Skeletal muscle tissue (tissue), 4 donors: ENCODE results near the gene G3BP2. TPM values are rescaled to one million over a fixed set of nuclear protein-coding genes. Genes with fewer than 3 reads are reported as not detected.
A peak's percentile ranks its signal among the peaks of the same experiment; 100 is the strongest.
"Not testable (repeated sequence)": the region's sequence is repeated elsewhere in the genome, so short reads cannot be mapped to it uniquely, and the experiment has no call there.

Source experiments
- H3K27ac ChIP-seq: one replicate; pipeline ENCODE4 v1.7.0; 2013; ENCODE audit warnings: mild to moderate bottlenecking, low read depth, low read length, inconsistent platforms
- H3K27me3 ChIP-seq, 3 donors: one replicate each; pipeline ENCODE4 v1.7.0; 2013; ENCODE audit warnings: low read length in 3 of 3; ENCODE audit not compliant: control insufficient read depth in 3 of 3, insufficient read depth in 3 of 3
- H3K36me3 ChIP-seq, 3 donors: one replicate each; pipeline ENCODE4 v1.7.0; 2013; ENCODE audit warnings: low read length in 3 of 3; ENCODE audit not compliant: control insufficient read depth in 3 of 3, insufficient read depth in 3 of 3
- H3K4me1 ChIP-seq, 3 donors: one replicate each; pipeline ENCODE4 v1.7.0; 2013; ENCODE audit warnings: low read length in 3 of 3, mild to moderate bottlenecking in 3 of 3; ENCODE audit not compliant: control insufficient read depth in 3 of 3, insufficient read depth in 3 of 3
- H3K4me3 ChIP-seq, 3 donors: one replicate each; pipeline ENCODE4 v1.7.0; 2013; ENCODE audit warnings: low read length in 3 of 3
- H3K9ac ChIP-seq, 3 donors: one replicate each; pipeline ENCODE4 v1.7.0; 2013; ENCODE audit warnings: low read length in 3 of 3, mild to moderate bottlenecking in 3 of 3, moderate library complexity in 2 of 3, low read depth in 1 of 3
- H3K9me3 ChIP-seq, 3 donors: one replicate each; pipeline ENCODE4 v1.7.0; 2013; ENCODE audit warnings: low read length in 3 of 3; ENCODE audit not compliant: control insufficient read depth in 3 of 3
- total RNA-seq: library from RNA; depleted of rRNA; stranded (reverse); fragments of >200 nt; gene quantifications from one replicate; pipeline ENCODE4 v1.2.3, GENCODE V29; 2014
- donor health status: Osteomylitis.

G3BP2 gene
- total RNA-seq, 1 donor from 2014 or later = 175 TPM

DNA sequence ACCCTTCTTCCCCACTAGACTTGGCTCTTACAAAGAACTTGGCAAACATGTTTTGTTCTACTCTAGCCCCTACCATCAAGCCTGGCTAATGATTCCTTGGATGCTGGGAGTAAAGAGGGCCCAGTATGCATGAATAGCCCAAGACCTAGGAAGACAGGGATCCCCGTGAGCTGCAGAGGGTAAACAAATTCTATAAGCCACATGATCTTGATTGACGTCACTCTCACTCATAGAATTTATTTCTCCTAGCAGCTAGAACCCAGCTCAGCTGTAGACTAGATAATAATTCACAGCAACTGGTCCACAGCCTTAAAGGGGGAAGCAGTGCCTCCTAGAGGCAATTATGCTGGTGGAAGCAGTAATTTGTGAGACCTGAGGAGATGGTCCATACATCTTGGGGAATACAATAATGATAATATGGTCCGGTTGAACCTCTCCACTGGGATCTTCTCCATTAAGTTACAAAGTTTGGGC lies 35.0 kb upstream of the G3BP2 start:
- Histone ChIP-seq H3K9ac (no peak overlapping the region), H3K27ac (no peak overlapping the region), H3K36me3 (peaks cover 3 to 10% (median 9%) of the 10 kb centered on the region in 3 donors), H3K27me3 (no peaks in the 10 kb centered on the region), H3K4me1 (peaks cover 0 to 11% (median 6%) of the 10 kb centered on the region in 3 donors), H3K4me3 (no peak overlapping the region), H3K9me3 (no peaks in the 10 kb centered on the region)

DNA sequence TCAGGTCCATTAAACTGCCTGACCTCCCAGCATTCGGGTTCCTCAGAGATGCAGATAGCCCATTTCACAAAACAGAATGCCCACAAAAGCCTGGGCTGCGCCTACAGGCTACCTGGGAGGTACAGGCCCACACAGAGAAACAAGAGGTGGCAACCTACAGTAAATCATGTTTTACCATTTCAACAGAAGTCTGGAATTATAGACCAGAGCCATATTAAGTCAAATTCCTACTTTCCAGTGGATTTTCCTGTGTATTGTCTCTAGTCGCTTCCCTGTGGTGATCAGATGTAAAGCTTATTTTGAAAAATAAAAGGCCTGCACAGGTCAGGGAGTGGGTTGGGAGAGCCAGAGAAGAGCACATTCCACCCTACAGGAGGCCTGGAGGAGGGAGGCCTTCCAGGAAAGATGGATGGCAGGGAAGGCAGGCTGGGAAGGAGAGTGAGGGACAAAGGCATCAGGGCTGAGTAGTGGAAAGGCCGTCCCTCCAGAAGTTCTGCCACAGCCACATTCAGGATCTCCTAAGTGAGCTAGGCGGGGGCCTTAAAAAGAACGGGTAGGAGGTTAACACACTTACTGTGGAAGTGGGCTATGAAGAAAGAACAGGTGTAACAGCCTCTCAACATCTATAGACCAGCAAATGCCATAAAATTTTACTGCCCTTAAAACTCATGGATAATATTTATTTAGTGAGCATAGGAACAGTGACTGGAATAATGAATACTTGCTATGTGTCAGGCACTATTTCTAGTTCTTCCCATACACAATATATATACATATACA lies 32.2 kb upstream of the G3BP2 start:
- Histone ChIP-seq H3K27ac (no peak overlapping the region), H3K4me1 (peaks cover 0 to 18% (median 12%) of the 10 kb centered on the region in 3 donors)

DNA sequence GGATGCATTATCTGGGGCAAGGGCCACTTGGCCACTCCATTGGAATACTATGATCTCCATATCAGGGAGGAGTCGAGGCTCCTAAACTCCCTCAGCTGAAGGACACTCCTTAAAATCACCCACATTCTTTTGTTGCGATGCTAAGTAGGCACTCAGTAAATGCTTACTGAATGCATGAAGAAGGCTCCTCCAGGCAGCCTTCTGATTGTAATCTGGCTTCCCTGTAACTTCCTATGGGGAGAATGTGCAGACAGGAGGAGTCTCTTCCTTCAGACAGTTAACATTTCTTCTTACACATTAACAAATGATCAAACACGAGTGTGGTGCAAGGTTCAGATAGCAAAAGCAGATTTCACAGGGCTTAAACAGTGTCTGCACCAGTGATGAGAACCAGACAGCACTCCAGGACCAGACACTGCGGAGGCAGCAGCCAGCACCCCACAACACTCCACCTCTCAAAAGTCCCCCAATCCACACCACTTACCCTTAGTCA lies 29.8 kb upstream of the G3BP2 start:
- H3K4me1 ChIP-seq = peaks cover 4 to 24% (median 7%) of the 10 kb centered on the region in 3 donors
- no peak overlapping the region for H3K27ac ChIP-seq
- H3K36me3 ChIP-seq = peaks cover 3 to 10% (median 8%) of the 10 kb centered on the region in 3 donors
- no peak overlapping the region for H3K4me3 ChIP-seq
- no peaks in the 10 kb centered on the region for H3K9me3 ChIP-seq
- H3K9ac ChIP-seq = no peak overlapping the region
- no peaks in the 10 kb centered on the region for H3K27me3 ChIP-seq

More for the DNA sequence above, 32.2 kb upstream of the G3BP2 start:
- Histone ChIP-seq H3K27me3 (no peaks in the 10 kb centered on the region), H3K9me3 (no peaks in the 10 kb centered on the region), H3K36me3 (peaks cover 3 to 10% (median 9%) of the 10 kb centered on the region in 3 donors), H3K9ac (no peak overlapping the region), H3K4me3 (no peak overlapping the region)

DNA sequence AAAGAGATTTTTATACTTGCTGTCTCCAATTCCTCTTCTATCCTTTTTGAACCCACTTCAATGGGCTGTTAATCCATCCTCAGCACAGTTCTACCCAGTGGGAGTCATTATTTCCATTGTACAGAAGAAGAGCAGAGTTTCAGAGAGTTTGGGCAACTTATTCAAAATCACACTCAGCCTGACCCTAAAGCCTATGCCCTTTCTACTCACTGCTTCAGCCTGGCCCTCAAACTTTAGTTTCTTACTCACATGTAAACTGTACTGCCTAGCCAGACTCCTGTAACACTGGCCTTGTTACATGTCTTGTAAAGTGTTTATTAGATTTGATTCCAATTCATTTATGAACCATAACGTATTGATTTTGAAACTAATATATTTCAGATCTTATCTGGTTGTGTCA lies 26.1 kb upstream of the G3BP2 start:
- peak overlapping the region in 1 of 3 donors; percentile 24 for H3K9ac ChIP-seq
- no peaks in the 10 kb centered on the region for H3K36me3 ChIP-seq
- no peaks in the 10 kb centered on the region for H3K9me3 ChIP-seq
- H3K4me1 ChIP-seq = peaks cover 7 to 42% (median 19%) of the 10 kb centered on the region in 3 donors
- peak overlapping the region; percentile 57 for H3K27ac ChIP-seq
- H3K4me3 ChIP-seq = no peak overlapping the region
- no peaks in the 10 kb centered on the region for H3K27me3 ChIP-seq

DNA sequence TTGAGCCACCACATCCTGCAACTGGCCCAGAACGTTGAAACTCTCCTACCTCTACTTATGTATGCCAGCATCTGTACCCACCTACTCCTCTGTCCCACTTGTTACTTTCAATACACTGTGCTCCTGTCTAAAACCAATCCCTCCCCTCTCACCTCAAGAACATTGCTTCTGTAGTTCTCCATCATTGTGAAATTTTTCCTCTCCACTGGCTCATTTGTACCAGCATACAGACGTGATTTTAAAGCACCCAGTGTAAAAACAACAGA lies 25.7 kb upstream of the G3BP2 start:
- H3K27me3 ChIP-seq = no peaks in the 10 kb centered on the region
- no peak overlapping the region for H3K9ac ChIP-seq
- H3K36me3 ChIP-seq = no peaks in the 10 kb centered on the region
- H3K27ac ChIP-seq = peak overlapping the region; percentile 57
- H3K9me3 ChIP-seq = no peaks in the 10 kb centered on the region
- H3K4me1 ChIP-seq = peaks cover 7 to 42% (median 19%) of the 10 kb centered on the region in 3 donors
- H3K4me3 ChIP-seq = no peak overlapping the region

DNA sequence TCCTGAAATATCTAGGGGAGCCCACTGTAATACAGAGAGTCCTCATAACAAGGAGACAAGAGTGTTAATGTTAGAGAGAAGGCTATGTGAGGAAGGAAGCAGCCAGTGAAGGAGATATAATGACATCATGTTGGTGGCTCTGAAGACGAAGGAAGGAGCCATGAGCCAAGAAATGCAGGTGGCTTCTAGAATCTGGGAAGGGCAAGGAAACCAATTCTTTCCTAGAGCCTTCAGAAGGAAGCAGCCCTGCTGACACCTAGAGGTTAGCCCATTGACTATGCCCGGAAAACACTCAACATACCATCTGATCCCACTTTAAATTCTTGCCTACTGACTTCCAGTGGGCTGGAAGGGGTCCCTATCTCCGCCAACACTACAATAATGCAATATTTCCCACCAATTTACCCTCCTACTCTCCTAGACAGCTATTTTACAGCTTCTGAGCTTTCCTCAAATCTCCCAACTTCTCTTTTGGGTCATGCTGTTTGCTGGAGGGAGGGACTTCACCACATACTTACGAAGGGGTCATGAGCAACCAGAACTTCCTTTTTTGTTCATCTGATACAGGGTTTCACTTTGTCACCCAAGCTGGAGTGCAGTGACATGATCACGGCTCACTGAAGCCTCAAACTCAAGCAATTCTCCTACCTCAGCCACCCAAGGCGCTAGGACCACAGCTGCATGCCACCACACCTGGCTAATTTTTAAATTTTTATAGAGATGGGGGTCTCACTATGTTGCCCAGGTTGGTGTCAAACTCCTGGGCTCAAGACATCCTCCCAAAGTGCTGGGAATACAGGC lies 25.2 kb upstream of the G3BP2 start:
- no peaks in the 10 kb centered on the region for H3K27me3 ChIP-seq
- no peak overlapping the region for H3K4me3 ChIP-seq
- H3K9ac ChIP-seq = no peak overlapping the region
- peaks cover 7 to 42% (median 19%) of the 10 kb centered on the region in 3 donors for H3K4me1 ChIP-seq
- no peaks in the 10 kb centered on the region for H3K9me3 ChIP-seq
- peak overlapping the region; percentile 57 for H3K27ac ChIP-seq
- no peaks in the 10 kb centered on the region for H3K36me3 ChIP-seq

DNA sequence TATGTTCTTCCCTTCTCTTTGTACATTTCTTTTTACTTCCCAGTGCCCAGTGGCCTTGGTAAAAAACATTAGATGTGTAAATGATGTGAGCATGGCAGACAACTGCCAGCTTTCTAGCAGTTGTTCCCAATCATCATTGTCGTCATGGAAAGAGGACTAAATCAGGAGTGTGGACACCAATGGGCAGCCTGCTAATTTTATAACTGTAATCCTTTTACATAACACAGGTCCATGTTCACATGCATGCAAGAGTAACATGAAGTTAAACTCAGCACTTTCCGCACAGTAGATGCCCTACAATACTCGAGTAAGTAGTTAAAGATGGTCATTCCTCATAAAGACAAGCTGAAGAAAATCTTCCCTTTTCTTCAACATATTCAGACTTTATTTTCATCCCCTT lies 23.4 kb upstream of the G3BP2 start:
- Histone ChIP-seq H3K27ac (peak overlapping the region; percentile 92), H3K36me3 (peaks cover 0 to 2% (median 0%) of the 10 kb centered on the region in 3 donors), H3K9ac (peak overlapping the region; percentile 26 to 47 (median 36))

DNA sequence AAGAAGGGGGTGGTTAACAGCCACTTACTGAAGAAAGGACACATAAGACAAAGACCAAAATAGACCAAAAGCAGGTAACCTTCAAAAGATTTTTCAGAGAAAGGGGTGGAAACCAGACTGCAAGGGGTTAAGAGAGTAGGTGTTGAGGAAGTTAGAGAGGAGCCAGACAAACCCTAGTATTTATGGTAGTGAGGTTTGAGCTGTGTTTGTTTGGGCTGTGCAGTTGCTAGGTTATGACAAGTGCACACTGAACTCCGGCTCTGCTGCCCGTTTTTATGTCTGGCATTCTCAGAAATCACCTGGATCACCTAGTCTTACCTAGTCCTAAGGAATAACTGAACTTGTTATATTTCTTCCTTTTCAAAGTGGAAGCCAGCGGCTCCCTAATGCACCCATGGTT lies 22.9 kb upstream of the G3BP2 start:
- Histone ChIP-seq H3K9me3 (no peaks in the 10 kb centered on the region), H3K27ac (peak overlapping the region; percentile 92), H3K4me3 (peak overlapping the region; percentile 10 to 38 (median 29)), H3K27me3 (no peaks in the 10 kb centered on the region), H3K9ac (peak overlapping the region; percentile 26 to 46 (median 36)), H3K36me3 (peaks cover 0 to 2% (median 0%) of the 10 kb centered on the region in 3 donors), H3K4me1 (peaks cover 13 to 45% (median 19%) of the 10 kb centered on the region in 3 donors)

More for the DNA sequence above, 23.4 kb upstream of the G3BP2 start:
- H3K4me3 ChIP-seq = peak overlapping the region; percentile 10 to 38 (median 30)
- peaks cover 11 to 41% (median 16%) of the 10 kb centered on the region in 3 donors for H3K4me1 ChIP-seq
- H3K27me3 ChIP-seq = no peaks in the 10 kb centered on the region
- H3K9me3 ChIP-seq = no peaks in the 10 kb centered on the region

DNA sequence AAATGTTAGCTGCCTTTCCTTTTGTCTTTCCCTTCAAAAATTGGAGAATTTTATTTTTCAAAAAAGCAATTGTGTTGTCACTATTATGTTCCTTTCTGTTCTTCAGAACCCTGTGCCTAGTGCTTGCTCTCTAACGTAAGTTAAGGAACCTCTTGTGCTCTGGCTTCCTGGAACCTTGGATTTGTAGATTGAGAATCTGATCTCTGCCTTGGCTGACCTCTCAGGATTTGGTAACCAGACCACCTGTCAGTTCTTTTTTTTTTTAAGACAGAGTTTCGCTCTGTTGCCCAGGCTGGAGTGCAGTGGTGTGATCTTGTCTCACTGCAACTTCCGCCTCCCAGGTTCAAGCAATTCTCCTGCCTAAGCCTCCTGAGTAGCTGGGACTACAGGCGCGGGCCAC lies 18.9 kb upstream of the G3BP2 start:
- Histone ChIP-seq H3K9ac (peak overlapping the region in 1 of 3 donors; percentile 21), H3K27ac (peak overlapping the region; percentile 69), H3K4me1 (peaks cover 9 to 39% (median 19%) of the 10 kb centered on the region in 3 donors)
- H3K27me3 ChIP-seq, H3K36me3 ChIP-seq, H3K4me3 ChIP-seq, H3K9me3 ChIP-seq: not testable (repeated sequence)

DNA sequence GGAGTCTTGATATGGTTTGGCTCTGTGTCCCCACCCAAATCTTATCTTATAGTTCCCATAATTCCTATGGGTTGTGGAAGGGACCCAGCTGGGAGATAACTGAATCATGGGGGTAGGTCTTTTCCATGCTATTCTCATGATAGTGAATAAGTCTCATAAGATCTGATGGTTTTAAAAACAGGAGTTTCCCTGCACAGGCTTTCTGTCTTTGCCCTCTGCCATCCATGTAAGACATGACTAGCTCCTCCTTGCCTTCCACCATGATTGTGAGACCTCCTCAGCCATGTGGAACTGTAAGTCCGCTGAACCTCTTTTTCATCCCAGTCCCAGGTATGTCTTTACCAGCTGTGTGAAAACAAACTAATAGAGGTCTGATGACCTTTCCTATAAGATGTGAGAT lies 13.9 kb upstream of the G3BP2 start:
- H3K36me3 ChIP-seq, H3K4me3 ChIP-seq, H3K27me3 ChIP-seq, H3K27ac ChIP-seq, H3K9me3 ChIP-seq, H3K9ac ChIP-seq: not testable (repeated sequence)
- H3K4me1 ChIP-seq = peaks cover 7 to 23% (median 10%) of the 10 kb centered on the region in 3 donors
